Small intestine (tissue), 7 donors: Measurements from ENCODE around the gene TPSG1. TPM values are rescaled to one million over a fixed set of nuclear protein-coding genes. Genes with fewer than 3 reads are reported as not detected.

ENCODE experiments used
- DNase-seq, 2 donors: peaks; one replicate each; pipeline versions ENCODE4 v3.0.0 to v3.0.0-alpha.2; 2013
- FAIRE-seq: peaks from 2 replicates; lab custom pipeline; 2012; peaks lifted over from hg19 to GRCh38; lab: Jason Lieb, UNC
- H3K27ac ChIP-seq, 3 donors: one replicate each; pipeline ENCODE4 v1.5.1; 2013; ENCODE audit warnings: low read length in 2 of 3, mild to moderate bottlenecking in 2 of 3, control low read depth in 1 of 3, inconsistent platforms in 1 of 3, low read depth in 1 of 3, moderate library complexity in 1 of 3
- H3K27me3 ChIP-seq, 3 donors: one replicate each; pipeline ENCODE4 v1.6.1; 2013; ENCODE audit warnings: low read length in 3 of 3, inconsistent platforms in 1 of 3; ENCODE audit not compliant: control insufficient read depth in 3 of 3, insufficient read depth in 3 of 3
- H3K36me3 ChIP-seq, 3 donors: one replicate each; pipeline ENCODE4 v1.6.1; 2013; ENCODE audit warnings: low read length in 3 of 3, inconsistent platforms in 1 of 3, low read depth in 1 of 3, mild to moderate bottlenecking in 1 of 3, moderate library complexity in 1 of 3; ENCODE audit not compliant: control insufficient read depth in 3 of 3, insufficient read depth in 2 of 3
- H3K4me1 ChIP-seq, 3 donors: one replicate each; pipeline ENCODE4 v1.6.1; 2013; ENCODE audit warnings: low read length in 2 of 3, inconsistent platforms in 1 of 3, low read depth in 1 of 3, mild to moderate bottlenecking in 1 of 3, moderate library complexity in 1 of 3; ENCODE audit not compliant: control insufficient read depth in 3 of 3, insufficient read depth in 2 of 3
- H3K4me3 ChIP-seq, 3 donors: one replicate each; pipeline ENCODE4 v1.5.1; 2013; ENCODE audit warnings: low read length in 3 of 3, control low read depth in 1 of 3, inconsistent platforms in 1 of 3, low read depth in 1 of 3, mild to moderate bottlenecking in 1 of 3, moderate library complexity in 1 of 3
- H3K9me3 ChIP-seq, 2 donors: one replicate each; pipeline ENCODE4 v1.6.1; 2013; ENCODE audit warnings: low read depth in 1 of 2, low read length in 1 of 2; ENCODE audit not compliant: control insufficient read depth in 2 of 2, insufficient read depth in 1 of 2
- WGBS, 3 donors: extraction: QIAGEN DNeasy Blood & Tissue Kit; methylation state at CpG; one replicate each; pipeline ENCODE4 v1.1.7; 2013; 5-methylcytosine and 5-hydroxymethylcytosine counted together
- polyA plus RNA-seq, 4 donors: library from polyadenylated mRNA; stranded (reverse) in 3 of 4; unstranded in 1 of 4; fragments of 200-250 nt in 3 of 4; fragments of 120-200 nt in 1 of 4; gene quantifications; one replicate each; pipeline versions ENCODE4 v1.2.1 to v1.2.3, GENCODE V29; 2013
- donor health status: healthy with polysubstance abuse.
- donor health status: control.
- donor health status: control.
- donor health status: Bipolar disorder and iron deficiency.
- donor health status: healthy.

The TPSG1 gene
- polyA plus RNA-seq, 4 donors: 3.3 to 40.9 (median 14.0) TPM

DNA sequence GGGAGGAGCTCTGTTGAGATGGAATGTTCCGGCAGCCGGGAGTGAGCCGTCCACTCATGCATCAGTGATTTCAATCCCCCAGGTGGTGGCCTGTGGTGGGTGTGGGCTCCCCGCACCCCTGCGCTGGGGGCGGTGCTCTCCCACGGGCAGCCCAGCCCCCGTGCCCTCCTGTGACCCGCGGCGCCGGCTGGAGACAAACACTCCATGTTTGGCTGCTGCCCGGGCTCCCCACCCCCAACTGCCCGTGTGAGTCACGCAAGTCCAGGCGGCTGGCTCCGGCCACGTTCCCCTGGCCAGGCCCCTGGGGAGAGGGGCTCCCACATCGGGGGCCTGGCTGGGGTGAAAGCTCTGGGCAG lies 42.8 kb downstream of the TPSG1 start:
- Histone ChIP-seq H3K36me3 (no peaks in the 10 kb centered on the region), H3K4me3 (no peak overlapping the region), H3K27ac (no peak overlapping the region), H3K4me1 (no peaks in the 10 kb centered on the region), H3K9me3 (no peaks in the 10 kb centered on the region), H3K27me3 (peaks cover 0 to 16% (median 0%) of the 10 kb centered on the region in 3 donors)
- FAIRE-seq (no peak), DNase-seq (no peak)
- WGBS, 3 donors: 5 to 24% (median 16%) methylated on average over 17 to 19 of the region's 19 CpGs

DNA sequence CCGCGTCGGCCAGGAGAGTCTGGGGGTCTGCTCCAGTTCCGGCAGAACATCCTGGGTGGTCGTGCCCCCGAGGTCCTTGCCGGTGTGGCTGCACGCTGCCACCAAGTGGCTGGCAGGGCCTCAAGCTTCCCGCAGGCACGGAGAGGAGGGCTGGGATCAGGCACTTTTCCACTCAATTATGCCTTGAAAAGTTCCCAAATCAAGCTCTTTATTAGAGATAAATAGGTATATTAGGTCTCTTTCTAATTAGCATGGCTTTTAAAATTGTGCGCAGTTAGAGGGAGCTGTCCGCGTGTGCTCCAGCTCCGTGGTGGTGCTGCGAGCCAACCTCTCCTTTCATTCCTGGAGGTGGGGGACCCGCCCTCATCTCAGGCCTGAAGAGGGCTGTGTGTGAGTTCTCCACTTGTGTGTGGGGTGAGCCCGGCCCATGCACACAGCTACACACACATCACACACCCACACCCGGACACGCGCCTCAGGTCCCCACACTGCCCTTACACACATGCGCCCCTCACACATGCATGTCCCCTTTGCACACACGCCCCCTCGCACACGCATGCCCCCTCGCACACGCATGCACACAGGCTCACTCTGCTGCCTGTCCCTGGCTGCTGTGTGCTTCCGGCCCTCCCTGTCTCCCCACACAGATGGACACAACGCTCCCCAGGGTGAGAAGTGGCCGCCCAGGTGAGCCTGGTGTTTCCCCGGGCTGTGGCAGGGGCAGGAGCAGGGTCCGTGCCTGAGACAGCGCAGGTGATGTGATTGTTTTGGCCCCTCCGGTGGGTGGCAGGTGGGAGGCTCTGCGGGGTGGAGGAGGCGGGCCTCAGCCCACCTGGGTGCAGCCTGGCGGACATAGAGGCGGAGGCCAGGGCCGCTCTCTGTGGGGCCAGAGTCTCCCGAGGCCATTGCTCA lies 43.4 kb downstream of the TPSG1 start:
- Histone ChIP-seq H3K9me3 (no peaks in the 10 kb centered on the region), H3K27ac (peak overlapping the region in 1 of 3 donors; percentile 32), H3K36me3 (no peaks in the 10 kb centered on the region), H3K4me3 (no peak overlapping the region), H3K4me1 (no peaks in the 10 kb centered on the region), H3K27me3 (peaks cover 0 to 16% (median 0%) of the 10 kb centered on the region in 3 donors)
- no peak for DNase-seq
- FAIRE-seq: no peak
- 56 to 64% (median 58%) methylated on average over 39 of the region's 39 CpGs for WGBS, 3 donors

DNA sequence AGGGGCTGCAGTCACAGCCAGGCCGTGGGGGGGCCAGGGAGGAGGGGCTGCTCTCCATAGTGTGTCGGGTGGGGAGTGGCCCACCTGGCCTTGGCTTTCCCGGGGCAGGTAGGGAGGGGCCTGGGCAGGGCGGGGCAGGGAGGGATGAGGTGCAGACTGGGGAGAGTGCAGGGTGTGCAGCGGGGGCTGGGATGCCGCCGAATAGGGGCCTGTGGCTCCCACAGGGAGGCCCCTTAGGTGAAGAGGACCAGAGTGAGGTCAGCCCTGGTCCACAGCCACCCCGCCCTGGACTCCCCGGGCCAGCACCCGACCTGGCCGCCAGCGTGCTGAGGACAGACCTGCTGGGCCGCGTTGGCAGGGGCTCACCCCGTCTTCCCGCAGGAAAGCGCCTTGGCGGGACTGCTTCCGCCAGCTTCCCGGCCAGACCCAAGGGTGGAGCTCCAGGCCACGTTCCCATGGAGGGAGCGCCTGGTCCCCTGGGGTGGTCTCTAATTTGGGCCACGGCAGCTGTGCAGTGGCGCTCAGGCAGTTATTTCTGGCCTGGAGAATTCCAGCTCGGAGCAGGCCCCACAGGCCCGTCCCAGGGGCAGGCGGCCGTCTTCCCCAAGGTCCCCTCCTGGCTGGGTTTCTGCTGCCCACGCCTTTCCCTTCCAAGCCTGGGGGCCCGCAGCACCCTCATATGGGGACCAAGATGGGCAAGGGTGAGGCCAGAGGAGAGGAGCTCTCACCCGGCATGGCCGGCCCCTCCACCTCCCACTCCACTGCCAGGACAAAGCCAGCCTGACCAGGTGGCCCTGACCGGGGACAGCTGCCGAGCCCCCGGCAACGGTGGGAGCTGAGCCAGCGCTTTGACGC lies 44.3 kb downstream of the TPSG1 start:
- no peaks in the 10 kb centered on the region for H3K36me3 ChIP-seq
- 45 to 52% (median 46%) methylated on average over 35 to 38 of the region's 38 CpGs for WGBS, 3 donors
- no peaks in the 10 kb centered on the region for H3K9me3 ChIP-seq
- no peak overlapping the region for H3K4me3 ChIP-seq
- peak overlapping the region in 1 of 3 donors; percentile 22 for H3K27ac ChIP-seq
- DNase-seq: no peak
- FAIRE-seq: no peak
- H3K27me3 ChIP-seq: peaks cover 0 to 16% (median 0%) of the 10 kb centered on the region in 3 donors
- no peaks in the 10 kb centered on the region for H3K4me1 ChIP-seq

DNA sequence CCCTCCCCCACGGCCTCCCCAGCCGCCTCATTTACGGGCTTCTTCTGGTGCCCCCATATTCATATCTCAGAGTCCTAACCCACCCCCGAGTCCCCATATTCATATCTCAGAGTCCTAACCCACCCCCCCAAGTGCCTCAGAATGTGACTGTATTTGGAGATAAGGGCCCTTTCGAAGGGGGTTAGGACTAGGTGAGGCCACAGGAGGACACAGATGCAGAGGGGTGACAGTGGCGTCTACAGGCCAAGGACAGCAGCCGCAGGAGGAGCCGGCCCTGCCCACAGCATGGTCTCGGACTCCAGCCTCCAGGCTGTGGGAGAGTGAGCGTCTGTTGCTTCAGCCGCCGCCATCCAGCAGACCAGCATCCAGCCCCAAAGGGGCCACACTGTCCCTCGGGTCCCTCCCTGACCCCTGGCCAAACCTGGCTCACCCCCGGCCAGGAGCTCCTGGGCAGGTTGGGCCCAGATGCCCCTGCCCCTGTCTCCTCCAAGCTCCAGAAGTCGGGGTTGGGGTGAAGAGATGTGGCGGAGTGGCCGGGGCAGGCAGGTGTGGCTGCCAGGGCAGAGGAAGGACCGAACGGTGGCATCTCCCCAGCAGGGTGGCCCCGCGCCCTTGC lies 46.7 kb downstream of the TPSG1 start:
- FAIRE-seq (no peak), DNase-seq (no peak)
- no peak overlapping the region for H3K27ac ChIP-seq
- no peak overlapping the region for H3K4me3 ChIP-seq
- H3K4me1 ChIP-seq: peaks cover 0 to 4% (median 0%) of the 10 kb centered on the region in 3 donors
- peaks cover 0 to 16% (median 0%) of the 10 kb centered on the region in 3 donors for H3K27me3 ChIP-seq
- no peaks in the 10 kb centered on the region for H3K9me3 ChIP-seq
- WGBS, 3 donors: 72 to 80% (median 72%) methylated on average over 19 to 21 of the region's 21 CpGs
- H3K36me3 ChIP-seq: no peaks in the 10 kb centered on the region

DNA sequence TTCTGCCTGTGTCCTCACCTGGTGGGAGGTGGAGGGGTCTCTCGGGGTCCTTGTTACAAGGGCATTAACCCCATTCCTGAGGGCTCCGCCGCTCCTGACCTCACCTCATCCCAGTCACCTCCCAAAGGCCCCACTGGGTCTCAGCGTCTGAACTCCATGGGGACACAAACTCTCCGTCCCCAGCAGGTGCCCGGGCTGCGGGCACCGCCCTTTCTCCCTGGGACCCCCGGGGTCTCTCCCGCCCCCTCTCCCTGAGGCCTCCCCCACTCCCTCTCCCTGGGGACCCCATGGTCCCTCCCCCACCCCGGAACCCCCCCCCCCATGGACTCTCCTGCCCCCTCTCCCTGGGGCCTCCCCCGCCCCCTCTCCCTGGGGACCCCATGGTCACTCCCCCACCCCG lies 47.3 kb downstream of the TPSG1 start:
- H3K27me3 ChIP-seq: peaks cover 0 to 13% (median 0%) of the 10 kb centered on the region in 3 donors
- WGBS, 3 donors: 68 to 82% (median 82%) methylated on average over 5 to 13 of the region's 13 CpGs
- no peak overlapping the region for H3K4me3 ChIP-seq
- H3K4me1 ChIP-seq: peaks cover 0 to 4% (median 0%) of the 10 kb centered on the region in 3 donors
- FAIRE-seq (no peak), DNase-seq (no peak)
- H3K27ac ChIP-seq: no peak overlapping the region
- no peaks in the 10 kb centered on the region for H3K36me3 ChIP-seq
- H3K9me3 ChIP-seq: no peaks in the 10 kb centered on the region

DNA sequence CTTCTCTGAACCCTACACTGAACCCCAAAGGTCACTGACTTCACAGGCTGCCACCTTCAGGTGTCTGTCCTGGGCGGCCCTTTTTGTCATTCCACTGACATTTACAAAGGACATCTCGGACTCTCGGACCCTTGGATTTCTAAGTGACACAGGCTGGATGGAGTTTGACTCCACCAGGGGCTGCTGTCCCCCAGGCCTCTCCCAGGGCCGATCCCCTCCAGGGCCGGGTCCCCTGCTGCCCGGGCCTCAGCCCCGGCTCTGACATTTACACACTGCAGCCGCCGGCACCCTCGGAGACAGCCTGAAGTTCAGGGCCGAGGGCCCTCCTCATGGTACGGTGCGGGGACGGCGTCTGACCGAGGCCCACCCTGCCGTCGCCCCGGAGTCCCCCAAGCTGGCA lies 48.0 kb downstream of the TPSG1 start:
- no peak overlapping the region for H3K27ac ChIP-seq
- 79 to 83% (median 81%) methylated on average over 19 of the region's 19 CpGs for WGBS, 3 donors
- no peak for FAIRE-seq
- H3K4me1 ChIP-seq: peaks cover 0 to 4% (median 0%) of the 10 kb centered on the region in 3 donors
- H3K4me3 ChIP-seq: no peak overlapping the region
- no peak for DNase-seq
- peaks cover 0 to 7% (median 0%) of the 10 kb centered on the region in 3 donors for H3K27me3 ChIP-seq
- no peaks in the 10 kb centered on the region for H3K9me3 ChIP-seq
- no peaks in the 10 kb centered on the region for H3K36me3 ChIP-seq

DNA sequence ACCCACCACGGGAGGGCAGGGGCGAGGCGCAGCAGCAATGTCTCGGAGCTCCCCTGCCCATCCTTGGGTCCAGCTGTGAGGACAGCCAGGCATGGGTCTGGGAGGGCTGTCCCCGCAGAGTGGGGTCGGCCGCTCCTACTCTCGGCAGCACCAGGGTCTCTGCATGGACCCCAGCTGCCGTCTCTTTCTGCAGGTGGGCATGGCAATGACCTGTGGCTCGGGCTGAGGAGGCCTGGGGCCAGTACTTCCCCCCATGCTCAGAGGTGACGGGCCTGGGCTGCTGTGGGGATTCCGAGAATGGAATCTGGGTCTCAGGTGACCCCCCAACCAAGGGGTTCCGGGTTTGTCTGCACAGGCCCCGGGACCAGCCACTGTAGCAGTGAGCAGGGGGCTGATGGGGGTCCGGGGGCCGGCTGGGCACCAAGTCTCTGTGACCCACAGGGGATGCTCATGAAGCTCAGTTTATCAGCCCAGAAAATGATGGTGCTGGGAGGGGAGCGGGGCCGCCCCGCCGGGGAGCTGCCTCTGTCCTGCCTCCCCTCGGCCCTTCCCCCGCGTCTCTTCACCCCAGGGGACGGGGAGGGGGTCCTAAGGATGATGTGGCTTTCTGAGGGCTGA lies 48.7 kb downstream of the TPSG1 start:
- Histone ChIP-seq H3K27ac (no peak overlapping the region), H3K4me1 (peaks cover 0 to 4% (median 0%) of the 10 kb centered on the region in 3 donors), H3K27me3 (peaks cover 0 to 3% (median 0%) of the 10 kb centered on the region in 3 donors), H3K4me3 (no peak overlapping the region), H3K36me3 (no peaks in the 10 kb centered on the region), H3K9me3 (no peaks in the 10 kb centered on the region)
- 80 to 85% (median 83%) methylated on average over 24 of the region's 24 CpGs for WGBS, 3 donors
- DNase-seq (no peak), FAIRE-seq (no peak)
